HG02981 (cell line): Measurements from ENCODE around the gene SRL.

Source experiments
- ATAC-seq: cut with Tn5 transposase; IDR thresholded peaks from one replicate; pipeline ENCODE4 v1.9.1; 2021; ENCODE audit warnings: mild to moderate bottlenecking, moderate library complexity; ENCODE audit not compliant: unreplicated experiment

SRL gene

DNA sequence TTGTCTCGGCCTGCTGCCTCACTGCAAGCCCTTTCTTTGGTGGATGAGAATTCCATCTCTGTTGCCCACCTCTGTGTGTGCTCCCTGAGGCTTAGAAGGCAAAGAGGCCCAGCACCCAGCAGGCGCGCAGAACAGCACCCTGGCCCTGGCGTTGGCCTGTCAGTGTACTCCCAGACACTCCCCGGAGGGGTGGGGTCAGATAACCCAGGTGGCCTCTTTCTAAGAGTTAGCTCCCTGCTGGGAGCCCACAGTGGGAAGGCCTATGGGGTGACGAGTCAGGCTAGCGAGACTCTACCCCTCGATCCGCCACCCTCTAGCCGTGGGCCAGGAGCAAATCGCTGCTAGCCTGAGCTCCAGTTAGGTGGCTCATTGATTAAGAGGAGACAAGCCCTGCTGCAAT lies 38.1 kb downstream of the SRL start:
- no peak for ATAC-seq

DNA sequence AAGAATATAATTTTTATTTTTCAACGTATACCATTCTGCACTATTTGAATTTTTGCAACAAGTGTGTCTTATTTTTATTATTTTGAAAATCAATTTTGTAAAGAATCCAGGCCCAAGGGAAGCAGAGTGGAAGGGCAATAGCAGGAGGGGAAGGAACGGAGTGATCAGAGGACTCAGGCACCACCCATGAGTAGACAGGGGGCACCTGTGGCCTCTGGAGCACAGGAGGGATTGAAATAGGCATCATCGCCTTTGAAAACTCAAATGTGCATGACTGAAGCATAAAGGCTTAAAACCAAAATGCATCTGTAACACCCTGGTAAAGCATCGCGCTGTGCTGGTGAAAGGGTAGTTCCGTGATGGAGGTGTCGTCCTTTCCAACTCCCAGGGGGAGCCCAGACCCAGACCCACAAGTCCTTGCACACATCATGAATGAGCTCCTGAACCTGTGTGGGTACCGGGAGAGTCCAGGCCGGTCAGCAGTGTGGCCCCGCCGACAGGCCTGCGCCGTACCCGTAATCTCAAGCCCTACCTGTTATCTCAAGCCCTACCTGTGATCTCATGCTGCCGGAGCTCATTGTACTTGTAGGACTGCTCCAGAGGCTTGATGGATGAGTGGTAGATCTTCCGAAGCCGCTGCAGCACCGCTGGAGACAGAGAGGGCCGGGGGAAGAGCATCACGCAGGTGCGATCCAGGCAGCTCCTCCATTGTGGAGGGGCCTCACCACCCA lies 39.1 kb downstream of the SRL start:
- no peak for ATAC-seq

- ATAC-seq: no peak
These were observed 41.1 kb downstream of the SRL start for GRCh38 chr16:4200781-4201137.

DNA sequence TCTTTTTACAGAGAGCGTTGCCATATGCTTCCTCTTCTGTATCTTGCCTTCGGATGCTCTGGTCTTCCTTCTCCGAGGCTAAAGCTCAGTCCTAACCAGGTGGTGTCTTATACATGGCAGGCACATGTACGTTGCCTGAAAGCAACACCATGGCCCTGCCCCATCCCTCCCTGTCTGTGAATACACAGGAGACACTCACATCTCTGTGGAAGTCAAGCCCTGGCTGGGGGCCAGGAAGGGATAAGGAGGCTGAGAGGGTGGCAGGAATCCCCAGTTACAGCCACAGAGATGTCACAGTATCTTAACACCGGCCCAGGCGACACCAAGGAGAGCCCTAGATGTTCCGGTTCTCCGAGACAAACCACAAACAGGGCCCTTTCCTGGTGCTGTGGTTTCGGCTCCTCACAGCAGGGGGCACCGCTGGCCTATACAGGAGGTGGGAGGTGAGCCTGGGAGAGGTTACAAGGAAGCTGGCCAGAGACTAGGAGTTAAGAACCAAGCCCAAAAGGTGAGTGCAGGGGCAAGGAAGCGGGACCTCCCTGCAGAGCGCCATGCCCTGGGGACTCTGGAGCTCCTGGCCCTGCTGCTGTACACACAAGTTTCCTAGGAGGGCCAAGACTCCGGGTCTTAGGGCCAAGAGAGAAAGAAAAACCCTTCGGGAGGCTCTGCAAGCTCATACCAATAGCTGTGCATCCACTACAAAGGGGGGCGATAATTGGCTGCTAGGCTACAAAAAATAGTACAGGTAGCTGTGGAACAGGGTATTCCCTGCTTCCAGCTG lies 41.7 kb downstream of the SRL start:
- no peak for ATAC-seq

GRCh38 chr16:4198816-4199215 lies 43.1 kb downstream of the SRL start:
- ATAC-seq: no peak

DNA sequence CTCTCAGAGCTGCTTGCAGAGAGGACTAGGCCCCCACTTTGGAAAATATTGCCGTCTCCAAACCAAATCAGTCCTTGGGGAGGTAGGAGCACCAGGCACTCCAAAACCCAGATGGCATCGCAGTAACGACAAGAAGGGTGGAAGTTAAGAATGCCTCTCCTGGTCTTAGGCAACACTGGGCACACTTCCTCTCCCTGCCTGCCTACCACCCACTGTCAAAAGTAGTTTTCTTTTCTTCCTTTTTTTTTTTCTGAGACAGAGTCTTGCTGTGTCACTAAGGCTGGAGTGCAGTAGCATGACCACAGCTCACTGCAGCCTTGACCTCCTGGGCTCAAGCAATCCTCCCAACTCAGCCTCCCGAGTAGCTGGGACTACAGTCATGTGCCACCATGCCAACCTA lies 47.2 kb downstream of the SRL start:
- ATAC-seq: no peak

DNA sequence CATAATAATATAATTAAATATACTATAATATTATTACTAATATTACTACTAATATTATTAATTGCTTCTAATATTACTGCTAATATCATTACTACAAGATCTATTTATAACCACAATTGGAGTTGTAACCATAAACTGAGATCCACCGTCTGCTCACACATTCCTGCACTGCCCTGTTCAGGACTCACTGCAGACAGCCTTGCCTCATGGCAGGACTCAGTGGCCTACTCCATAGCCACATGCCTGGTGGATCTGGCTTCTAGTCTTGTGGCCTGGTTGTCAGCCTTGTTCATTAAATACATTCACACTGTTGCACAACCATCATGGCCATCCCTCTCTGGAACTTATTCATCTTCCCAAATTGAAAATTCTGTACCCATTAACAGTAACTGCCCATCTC lies 48.0 kb downstream of the SRL start:
- ATAC-seq: no peak

- ATAC-seq: no peak
These were observed 49.7 kb downstream of the SRL start for GRCh38 chr16:4192206-4192605.

- ATAC-seq: no peak
These were observed 51.1 kb downstream of the SRL start for GRCh38 chr16:4190712-4191333.

DNA sequence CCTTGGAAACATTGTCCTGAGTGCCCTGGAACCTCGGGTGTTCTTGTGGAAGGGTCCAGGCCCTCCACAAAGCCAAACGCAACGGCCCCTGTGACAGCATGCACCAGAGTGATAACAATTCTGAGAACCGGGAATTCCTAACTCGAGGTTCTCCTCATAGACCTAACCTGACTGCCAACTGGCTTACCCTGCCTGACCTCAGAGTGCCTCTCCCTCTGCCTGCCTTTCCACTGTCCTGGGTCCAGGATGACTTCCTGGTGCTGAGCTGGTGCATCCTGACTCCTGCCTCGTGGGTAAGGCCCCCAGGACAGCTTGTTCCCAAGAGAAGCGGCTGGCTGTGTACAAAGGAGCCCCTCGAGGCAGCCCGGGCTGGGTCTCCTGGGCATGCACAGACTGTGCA lies 51.8 kb downstream of the SRL start:
- no peak for ATAC-seq

DNA sequence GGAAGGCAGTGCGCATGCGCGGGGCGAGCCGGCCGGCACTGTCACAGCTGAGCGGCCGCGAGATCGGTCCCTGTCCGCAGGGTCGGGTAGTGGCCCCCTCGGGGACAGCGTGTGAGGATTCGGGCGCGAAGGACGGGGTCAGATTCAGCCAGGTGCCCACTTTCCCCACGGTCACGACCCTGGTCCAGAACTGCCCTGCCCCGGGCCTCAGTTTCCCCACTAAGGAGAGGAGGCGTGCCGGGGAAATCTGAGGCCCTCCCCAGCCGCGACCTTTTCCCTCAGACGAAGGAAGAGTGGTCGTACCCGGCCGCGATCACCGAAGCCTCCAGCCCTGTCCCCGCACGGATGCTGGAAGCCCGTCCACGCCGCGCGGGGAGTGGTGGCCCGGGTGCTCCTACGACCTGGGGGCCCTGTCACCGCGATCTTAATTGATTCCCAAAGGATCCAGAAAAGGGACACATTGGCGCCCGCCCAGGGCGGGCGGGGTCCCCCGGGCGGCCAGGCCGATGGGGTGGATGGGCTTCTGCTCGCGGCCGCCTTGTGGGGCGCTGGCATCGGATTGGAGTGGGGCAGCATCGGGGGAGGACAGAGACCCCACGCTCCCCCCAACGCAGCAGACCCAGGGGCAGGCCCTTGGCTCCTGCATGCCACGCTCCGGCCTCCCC lies 57.7 kb downstream of the SRL start:
- no peak for ATAC-seq

- peak; percentile 67 for ATAC-seq
These were observed 58.4 kb downstream of the SRL start for GRCh38 chr16:4183237-4184037.

DNA sequence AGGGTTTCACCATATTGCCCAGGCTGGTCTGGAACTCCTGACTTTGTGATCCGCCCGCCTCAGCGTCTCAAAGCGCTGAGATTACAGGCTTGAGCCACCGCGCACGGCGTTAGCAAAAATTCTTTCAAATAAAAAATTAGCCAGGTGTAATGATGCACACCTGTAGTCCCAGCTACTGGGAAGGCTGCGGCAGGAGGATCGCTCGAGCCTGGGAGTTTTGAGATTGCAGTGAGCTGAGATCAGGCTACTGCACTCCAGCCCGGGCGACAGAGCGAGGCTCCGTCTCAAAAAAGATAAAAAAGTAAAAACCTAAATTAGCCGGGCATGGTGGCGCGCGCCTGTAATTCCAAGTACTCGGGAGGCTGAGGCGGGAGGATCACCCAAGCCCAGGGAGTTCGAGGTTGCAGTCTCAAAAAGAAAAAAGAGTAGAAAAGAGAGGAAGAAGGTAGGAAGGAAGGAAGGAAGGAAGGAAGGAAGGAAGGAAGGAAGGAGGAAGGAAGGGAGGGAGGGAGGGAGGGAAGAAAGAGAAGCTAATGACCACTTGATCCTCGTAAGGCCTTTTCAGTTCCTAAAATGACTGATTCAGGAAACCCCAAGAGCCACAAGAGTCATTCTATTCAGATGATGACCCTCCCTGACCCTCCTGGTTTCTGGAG lies 59.2 kb downstream of the SRL start:
- ATAC-seq: peak; percentile 43

GRCh38 chr16:4180511-4180910 lies 61.4 kb downstream of the SRL start:
- no peak for ATAC-seq

DNA sequence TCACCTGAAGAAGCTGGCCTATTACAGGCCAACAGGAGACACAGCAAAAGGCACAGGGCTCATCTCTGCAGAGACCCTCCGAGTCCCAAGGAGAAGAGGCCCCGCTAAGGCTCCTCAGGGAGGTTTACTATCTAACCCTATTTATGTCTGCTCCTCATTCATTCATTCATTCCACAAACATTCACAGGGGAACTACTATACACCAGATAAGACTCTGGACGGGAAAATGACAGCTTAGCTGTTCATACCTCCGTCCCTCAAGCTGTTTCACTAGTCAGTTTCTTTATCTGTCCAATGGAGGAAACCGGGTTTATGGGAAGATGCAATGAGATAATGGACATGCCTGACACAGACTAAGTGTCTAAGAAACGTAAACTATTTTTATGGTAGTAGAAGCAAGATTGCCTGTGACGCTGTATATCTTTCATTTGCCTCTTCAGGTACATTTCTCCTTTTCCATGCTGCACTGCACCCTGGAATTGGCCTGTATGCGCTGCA lies 62.1 kb downstream of the SRL start:
- ATAC-seq: no peak

- ATAC-seq: no peak
These were observed 62.9 kb downstream of the SRL start for GRCh38 chr16:4179020-4179419.

DNA sequence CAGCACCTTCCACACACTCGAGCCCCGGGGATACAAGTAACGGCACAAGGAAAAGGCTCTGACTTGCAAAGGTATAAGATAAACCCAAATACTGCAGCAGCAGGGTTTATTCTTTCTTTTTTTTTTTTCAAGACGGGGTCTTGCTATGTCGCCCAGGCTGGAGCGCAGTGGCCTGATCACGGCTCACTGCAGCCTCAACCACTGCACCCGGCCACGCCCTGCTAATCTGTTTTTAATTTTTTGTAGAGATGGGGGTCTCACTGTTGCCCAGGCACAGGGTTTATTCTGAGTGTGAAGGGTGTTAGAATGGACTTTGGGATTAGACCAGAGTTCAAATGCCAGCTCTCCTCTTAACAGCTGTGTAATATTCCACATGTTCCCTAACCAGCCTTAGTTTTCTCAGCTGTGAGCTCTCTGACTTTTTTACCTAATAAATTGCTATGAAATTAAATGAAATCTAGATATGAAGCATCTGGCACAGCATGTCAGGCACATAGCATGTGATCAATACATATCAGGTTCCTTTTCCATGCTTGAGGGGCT lies 63.3 kb downstream of the SRL start:
- ATAC-seq: no peak

- ATAC-seq: no peak
These were observed 64.9 kb downstream of the SRL start for GRCh38 chr16:4176906-4177417.

GRCh38 chr16:4175849-4176248 lies 66.0 kb downstream of the SRL start:
- ATAC-seq: no peak

DNA sequence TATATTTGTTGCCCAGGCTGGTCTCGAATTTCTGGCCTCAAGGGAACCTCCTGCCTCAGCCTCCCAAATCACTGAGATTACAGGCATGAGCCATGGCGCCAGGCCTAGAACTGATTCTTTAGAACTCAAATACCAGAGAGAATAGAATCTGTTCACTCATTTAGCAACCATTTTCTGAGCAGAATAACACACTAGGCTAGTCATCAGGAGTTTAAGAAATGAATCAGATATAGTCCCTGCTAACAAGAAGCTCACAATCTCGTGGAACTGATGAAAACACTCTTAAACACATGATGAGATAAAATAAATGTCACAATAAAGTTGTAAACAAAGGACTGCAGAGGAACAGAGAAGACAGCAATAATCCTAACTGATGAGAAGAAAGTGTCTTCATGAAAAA lies 69.8 kb downstream of the SRL start:
- ATAC-seq: no peak
